IMR-90 (cell line): ENCODE data around the gene SPRR1B. TPM values are rescaled to one million over a fixed set of nuclear protein-coding genes. Genes with fewer than 3 reads are reported as not detected.

Experiments
- ATAC-seq: fragments of 200-7000 bp; cut with Tn5 transposase; 2 replicates; pipeline ENCODE4 v1.9.1; 2020; ENCODE audit warnings: low read depth, mild to moderate bottlenecking, moderate library complexity
- BruUV-seq: library from RNA; stranded (reverse); fragments of 400-500 nt; replicated peaks from 2 replicates; lab custom pipeline; 2021; lab: Mats Ljungman, UMichigan
- CTCF ChIA-PET: fragments of 300-600 bp; formaldehyde crosslinking; extraction: SDS; loops from one replicate; lab custom pipeline; 2021; ENCODE audit warnings: antibody characterized with exemption; lab: Yijun Ruan, JAX
- POLR2A ChIA-PET: fragments of 300-600 bp; sonication (Branson Sonifier 250); formaldehyde crosslinking; loops from one replicate; lab custom pipeline; 2022; ENCODE audit warnings: antibody characterized with exemption; ENCODE audit not compliant: unreplicated experiment; lab: Charles Lee
- DNase-seq: peaks from one replicate; pipeline ENCODE4 v3.0.0; 2013
- H2AFZ ChIP-seq: replicated peaks from 2 replicates; pipeline ENCODE3; 2013; ENCODE audit warnings: low read length, mild to moderate bottlenecking; ENCODE audit not compliant: poor library complexity
- H2AK5ac ChIP-seq: 2 replicates; pipeline ENCODE4 v1.6.1; 2013; ENCODE audit warnings: low read depth, low read length, inconsistent platforms
- H2AK9ac ChIP-seq: replicated peaks from 2 replicates; pipeline ENCODE3; 2013; ENCODE audit warnings: mild to moderate bottlenecking, low read depth, low read length, moderate library complexity; ENCODE audit not compliant: poor library complexity
- H2BK120ac ChIP-seq: 2 replicates; pipeline ENCODE4 v1.6.1; 2013; ENCODE audit warnings: low read depth, low read length, inconsistent platforms
- H2BK15ac ChIP-seq: 3 replicates; pipeline ENCODE4 v1.6.1; 2013; ENCODE audit warnings: low read depth, low read length, inconsistent platforms
- H2BK20ac ChIP-seq: 2 replicates; pipeline ENCODE4 v1.6.1; 2013; ENCODE audit warnings: low read depth, mild to moderate bottlenecking, inconsistent platforms, low read length, moderate library complexity
- H2BK5ac ChIP-seq: 2 replicates; pipeline ENCODE4 v1.6.1; 2013; ENCODE audit warnings: mild to moderate bottlenecking, low read depth, low read length, inconsistent platforms; ENCODE audit not compliant: poor library complexity, severe bottlenecking
- H3K14ac ChIP-seq: replicated peaks from 2 replicates; pipeline ENCODE4 v1.6.1; 2013; ENCODE audit warnings: low read depth, low read length, inconsistent platforms
- H3K18ac ChIP-seq: 2 replicates; pipeline ENCODE4 v1.6.1; 2013; ENCODE audit warnings: low read depth, low read length, control low read depth
- H3K23ac ChIP-seq: 2 replicates; pipeline ENCODE4 v1.6.1; 2013; ENCODE audit warnings: low read depth, low read length, inconsistent platforms
- H3K27ac ChIP-seq: 2 replicates; pipeline ENCODE4 v1.5.1; 2013; ENCODE audit warnings: mild to moderate bottlenecking, control low read depth, low read length; ENCODE audit not compliant: insufficient read depth
- H3K27me3 ChIP-seq: 2 replicates; pipeline ENCODE4 v1.6.1; 2013; ENCODE audit warnings: low read length; ENCODE audit not compliant: control insufficient read depth, insufficient read depth
- H3K36me3 ChIP-seq: 2 replicates; pipeline ENCODE4 v1.6.1; 2013; ENCODE audit warnings: low read length, mixed read lengths; ENCODE audit not compliant: control insufficient read depth, insufficient read depth
- H3K4ac ChIP-seq: 2 replicates; pipeline ENCODE4 v1.6.1; 2013; ENCODE audit warnings: low read depth, low read length, inconsistent platforms
- H3K4me1 ChIP-seq: 2 replicates; pipeline ENCODE4 v1.6.1; 2013; ENCODE audit warnings: low read length, mixed read lengths; ENCODE audit not compliant: control insufficient read depth, insufficient read depth
- H3K4me2 ChIP-seq: 2 replicates; pipeline ENCODE4 v1.6.1; 2013; ENCODE audit warnings: low read depth, mild to moderate bottlenecking, control low read depth, low read length, moderate library complexity
- H3K4me3 ChIP-seq: 2 replicates; pipeline ENCODE4 v1.5.1; 2013; ENCODE audit warnings: low read depth, mild to moderate bottlenecking, control low read depth, low read length, moderate library complexity; ENCODE audit not compliant: insufficient read depth
- H3K56ac ChIP-seq: 2 replicates; pipeline ENCODE4 v1.6.1; 2013; ENCODE audit warnings: low read length, inconsistent platforms; ENCODE audit not compliant: insufficient read depth; ENCODE audit errors: extremely low read depth
- H3K79me1 ChIP-seq, 2 experiments: 2 replicates each; pipeline ENCODE4 v1.6.1; 2013; ENCODE audit warnings: low read length in 2 of 2, inconsistent platforms in 1 of 2, low read depth in 1 of 2
- H3K9ac ChIP-seq: 2 replicates; pipeline ENCODE4 v1.6.1; 2013; ENCODE audit warnings: low read depth, low read length, control low read depth
- H3K9me1 ChIP-seq: 2 replicates; pipeline ENCODE4 v1.6.1; 2013; ENCODE audit warnings: low read length, inconsistent platforms; ENCODE audit not compliant: insufficient read depth
- H3K9me3 ChIP-seq: 2 replicates; pipeline ENCODE4 v1.6.1; 2013; ENCODE audit warnings: low read length; ENCODE audit not compliant: control insufficient read depth, insufficient read depth
- H4K20me1 ChIP-seq: 2 replicates; pipeline ENCODE4 v1.6.1; 2013; ENCODE audit warnings: low read length, inconsistent platforms; ENCODE audit not compliant: insufficient read depth
- H4K5ac ChIP-seq: 2 replicates; pipeline ENCODE4 v1.6.1; 2013; ENCODE audit warnings: mild to moderate bottlenecking, low read depth, low read length, control low read depth
- H4K8ac ChIP-seq, 2 experiments: 2 replicates each; pipeline ENCODE4 v1.6.1; 2013; ENCODE audit warnings: low read depth in 2 of 2, low read length in 2 of 2, control low read depth in 1 of 2, inconsistent platforms in 1 of 2
- H4K91ac ChIP-seq: 2 replicates; pipeline ENCODE4 v1.6.1; 2013; ENCODE audit warnings: low read depth, low read length, inconsistent platforms; ENCODE audit not compliant: insufficient read depth
- CEBPB ChIP-seq: IDR thresholded peaks from 2 replicates; pipeline ENCODE4 v1.6.1; 2012; ENCODE audit warnings: low read depth, low read length, improper control_type of control experiment
- CHD1 ChIP-seq: IDR thresholded peaks from 2 replicates; pipeline ENCODE4 v1.6.1; 2012; ENCODE audit warnings: low read depth, low read length, improper control_type of control experiment
- CTCF ChIP-seq: conservative IDR thresholded peaks from 2 replicates; pipeline ENCODE4 v1.5.1; 2012; ENCODE audit warnings: mild to moderate bottlenecking, low read depth, low read length, improper control_type of control experiment
- FOS ChIP-seq: fragments of 150-350 bp; IDR thresholded peaks from 2 replicates; pipeline ENCODE4 v1.6.1; 2016; ENCODE audit warnings: low read depth, low read length
- MAFK ChIP-seq: IDR thresholded peaks from 2 replicates; pipeline ENCODE4 v1.6.1; 2012; ENCODE audit warnings: low read depth, low read length, improper control_type of control experiment
- MXI1 ChIP-seq: IDR thresholded peaks from 2 replicates; pipeline ENCODE4 v1.6.1; 2012; ENCODE audit warnings: low read depth, mild to moderate bottlenecking, low read length, moderate library complexity, borderline replicate concordance
- NFE2L2 ChIP-seq: fragments of 150-350 bp; IDR thresholded peaks from 2 replicates; pipeline ENCODE4 v1.6.1; 2016; ENCODE audit warnings: low read depth, mild to moderate bottlenecking, low read length
- POLR2A ChIP-seq: IDR thresholded peaks from 2 replicates; pipeline ENCODE4 v1.6.1; 2012; ENCODE audit warnings: mild to moderate bottlenecking, low read depth, low read length
- SMC3 ChIP-seq: fragments of 150-350 bp; IDR thresholded peaks from 2 replicates; pipeline ENCODE4 v1.6.1; 2016; ENCODE audit warnings: low read depth, mild to moderate bottlenecking, antibody characterized with exemption, low read length, moderate library complexity
- WGBS, 2 experiments: methylation state at CpG; one replicate each; pipeline versions ENCODE4 v1.1.5 to v1.1.7; 2013; ENCODE audit warnings: missing lambda C conversion rate in 2 of 2; ENCODE audit not compliant: insufficient read length in 1 of 2; ENCODE audit errors: extremely low coverage in 2 of 2; 5-methylcytosine and 5-hydroxymethylcytosine counted together
- dilution Hi-C: fragments of 300-500 bp; cut with HindIII; formaldehyde crosslinking; loops from one replicate; pipeline ENCODE4 v1.14.3; 2018; ENCODE audit warnings: low sequenced_read_pairs; ENCODE audit not compliant: unreplicated experiment
- in situ Hi-C: fragments of 300-500 bp; cut with MboI; formaldehyde crosslinking; loops from 3 replicates; pipeline ENCODE4 v1.14.3; 2019; ENCODE audit warnings: low sequenced_read_pairs, inconsistent platforms, mixed read lengths
- intact Hi-C: fragments of 100-400 bp; cut with micrococcal nuclease; formaldehyde crosslinking; loops from 2 replicates; pipeline ENCODE4 v1.10.0; 2022
- polyA plus RNA-seq, 3 experiments: library from polyadenylated mRNA; depleted of rRNA; stranded (reverse); fragments of >200 nt; gene quantifications; 2 replicates each; pipeline ENCODE4 v1.2.3, GENCODE V29; 2012; ENCODE audit warnings: low replicate concordance in 1 of 3
- total RNA-seq: library from RNA; depleted of rRNA; stranded (reverse); fragments of >200 nt; gene quantifications from 2 replicates; pipeline ENCODE4 v1.2.3, GENCODE V29; 2012
- TF ChIP-seq, protein P1 (sequence below): fragments of 150-350 bp; IDR thresholded peaks from 2 replicates; pipeline ENCODE4 v1.6.1; 2017; ENCODE audit warnings: mild to moderate bottlenecking, antibody characterized with exemption, low read length, low read depth

Gene SPRR1B
- total and polyA plus RNA-seq, 2 of the 4 experiments (the other 2 are of a cell fraction): not detected

DNA sequence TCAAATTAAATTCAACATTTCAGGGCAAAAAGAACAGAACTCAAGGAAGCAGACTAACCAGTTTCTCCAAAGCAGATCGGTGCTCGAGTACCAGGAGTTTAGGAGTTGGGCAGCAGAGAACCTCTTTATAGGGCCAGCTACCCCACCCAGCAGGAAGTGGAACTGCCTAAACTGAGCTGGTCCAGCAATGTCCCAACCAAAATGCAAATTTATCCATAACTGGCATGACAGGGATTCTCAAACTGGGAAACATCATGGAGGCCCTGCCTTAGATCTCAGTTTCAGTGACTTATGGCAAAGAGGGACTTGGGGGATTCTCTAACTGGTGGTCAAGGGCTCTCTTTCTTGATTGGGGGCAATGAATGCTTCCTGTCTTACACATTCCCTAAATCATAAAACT lies 40.5 kb downstream of the SPRR1B start, which contains the start of gene SPRR2B:
Gene SPRR2B (minus strand): TSS at position 101 of the 400 bp plus-strand sequence. CDS start 772 bp downstream, outside the sequence.
- dilution Hi-C loops (no loop called here), intact Hi-C loops (no loop called here), in situ Hi-C loops (no loop called here)
- Histone ChIP-seq H3K4me2 (no peak within 1 kb of the TSS), H3K9ac (no peak within 1 kb of the TSS), H2BK120ac (no peak within 1 kb of the TSS), H4K20me1 (no peaks in the 10 kb centered on the region), H2AK5ac (no peak within 1 kb of the TSS), H3K79me1 (no peaks in the 10 kb centered on the region), H3K9me1 (no peaks in the 10 kb centered on the region), H2BK20ac (no peak within 1 kb of the TSS), H3K56ac (no peak within 1 kb of the TSS), H3K14ac (no peak within 1 kb of the TSS), H3K9me3 (no peaks in the 10 kb centered on the region), H3K27me3 (no peaks in the 10 kb centered on the region), H3K27ac (no peak within 1 kb of the TSS), H2AFZ (no peak within 1 kb of the TSS), H3K4me1 (no peaks in the 10 kb centered on the region), H2AK9ac (no peak within 1 kb of the TSS), H3K23ac (no peak within 1 kb of the TSS), H3K4ac (no peak within 1 kb of the TSS), H3K36me3 (no peaks in the 10 kb centered on the region), H2BK15ac (no peak within 1 kb of the TSS), H4K91ac (no peak within 1 kb of the TSS), H3K4me3 (no peak within 1 kb of the TSS), H4K5ac (no peak within 1 kb of the TSS), H4K8ac (no peak within 1 kb of the TSS), H3K18ac (no peak within 1 kb of the TSS), H2BK5ac (no peak within 1 kb of the TSS)
- no TSS peak for BruUV-seq
- no peak for ATAC-seq
- DNase-seq: no peak
- POLR2A ChIA-PET: no interaction called here
- TF ChIP-seq MXI1: no peak
- TF ChIP-seq CHD1: no peak
- no peak for TF ChIP-seq MAFK
- TF ChIP-seq SMC3: no peak
- TF ChIP-seq, protein P1, sequence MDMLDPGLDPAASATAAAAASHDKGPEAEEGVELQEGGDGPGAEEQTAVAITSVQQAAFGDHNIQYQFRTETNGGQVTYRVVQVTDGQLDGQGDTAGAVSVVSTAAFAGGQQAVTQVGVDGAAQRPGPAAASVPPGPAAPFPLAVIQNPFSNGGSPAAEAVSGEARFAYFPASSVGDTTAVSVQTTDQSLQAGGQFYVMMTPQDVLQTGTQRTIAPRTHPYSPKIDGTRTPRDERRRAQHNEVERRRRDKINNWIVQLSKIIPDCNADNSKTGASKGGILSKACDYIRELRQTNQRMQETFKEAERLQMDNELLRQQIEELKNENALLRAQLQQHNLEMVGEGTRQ: no peak
- TF ChIP-seq CTCF: no peak
- TF ChIP-seq POLR2A: no peak
- TF ChIP-seq FOS: no peak
- TF ChIP-seq NFE2L2: no peak
- no peak for TF ChIP-seq CEBPB
- WGBS, 2 experiments: no CpG with 5 or more reads among the region's 2 CpGs
- CTCF ChIA-PET: no interaction called here
